Gastrocnemius medialis (tissue), 4 donors: ENCODE measurements around the gene PPP6R3.

Experiments used
- POLR2A ChIP-seq, 2 donors: fragments of 450-650 bp; IDR thresholded peaks; one replicate each; pipeline ENCODE4 v1.6.1; 2017; ENCODE audit warnings: antibody characterized with exemption in 2 of 2, mild to moderate bottlenecking in 2 of 2, moderate library complexity in 2 of 2
- TF ChIP-seq, protein P1 (sequence below), 5 experiments: fragments of 450-650 bp in 3 of 5; fragments of 200-600 bp in 2 of 5; sonication (generic) in 2 of 5; IDR thresholded peaks in 4 of 5; conservative IDR thresholded peaks in 1 of 5; 1 replicate in 4 of 5; 2 replicates in 1 of 5; pipeline ENCODE4 v1.5.1; 2016 to 2019; ENCODE audit warnings: antibody characterized with exemption in 5 of 5, mild to moderate bottlenecking in 3 of 5, moderate library complexity in 3 of 5

DNA sequence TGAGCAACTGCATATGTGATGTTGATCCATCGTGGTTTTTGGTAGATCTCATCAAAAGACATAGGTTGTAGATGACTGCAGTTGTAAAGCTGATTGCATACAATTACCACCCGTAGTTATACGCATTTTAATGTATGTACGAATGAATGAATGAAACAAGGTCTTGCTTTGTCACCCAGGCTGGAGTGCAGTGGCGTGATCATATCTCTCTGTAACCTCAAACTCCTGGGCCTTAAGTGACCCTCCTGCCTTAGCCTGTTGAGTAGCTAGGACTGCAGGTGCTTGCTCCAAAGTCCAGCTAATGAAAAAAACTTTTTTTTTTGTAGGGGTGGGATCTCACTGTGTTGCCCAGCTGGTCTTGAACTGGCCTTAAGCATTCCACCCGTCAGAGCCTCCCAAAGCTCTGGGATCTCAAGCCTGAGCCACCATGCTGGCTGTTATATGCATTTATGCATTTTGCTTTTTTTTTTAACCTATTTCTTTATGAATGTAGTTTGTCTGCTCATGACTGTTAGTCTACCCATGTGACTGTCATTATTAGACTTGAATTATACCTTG, 53.5 kb downstream of the PPP6R3 start:
- TF ChIP-seq, protein P1, sequence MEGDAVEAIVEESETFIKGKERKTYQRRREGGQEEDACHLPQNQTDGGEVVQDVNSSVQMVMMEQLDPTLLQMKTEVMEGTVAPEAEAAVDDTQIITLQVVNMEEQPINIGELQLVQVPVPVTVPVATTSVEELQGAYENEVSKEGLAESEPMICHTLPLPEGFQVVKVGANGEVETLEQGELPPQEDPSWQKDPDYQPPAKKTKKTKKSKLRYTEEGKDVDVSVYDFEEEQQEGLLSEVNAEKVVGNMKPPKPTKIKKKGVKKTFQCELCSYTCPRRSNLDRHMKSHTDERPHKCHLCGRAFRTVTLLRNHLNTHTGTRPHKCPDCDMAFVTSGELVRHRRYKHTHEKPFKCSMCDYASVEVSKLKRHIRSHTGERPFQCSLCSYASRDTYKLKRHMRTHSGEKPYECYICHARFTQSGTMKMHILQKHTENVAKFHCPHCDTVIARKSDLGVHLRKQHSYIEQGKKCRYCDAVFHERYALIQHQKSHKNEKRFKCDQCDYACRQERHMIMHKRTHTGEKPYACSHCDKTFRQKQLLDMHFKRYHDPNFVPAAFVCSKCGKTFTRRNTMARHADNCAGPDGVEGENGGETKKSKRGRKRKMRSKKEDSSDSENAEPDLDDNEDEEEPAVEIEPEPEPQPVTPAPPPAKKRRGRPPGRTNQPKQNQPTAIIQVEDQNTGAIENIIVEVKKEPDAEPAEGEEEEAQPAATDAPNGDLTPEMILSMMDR (IDR thresholded peaks at IDR 0.05 in 4 of 5, conservative IDR thresholded peaks at IDR 0.05 in 1 of 5): no peak
- no peak for TF ChIP-seq POLR2A (IDR thresholded peaks at IDR 0.05)
